H9 (cell line): ENCODE data around the gene OR4S2. TPM values are rescaled to one million over a fixed set of nuclear protein-coding genes. Genes with fewer than 3 reads are reported as not detected.

Source experiments
- DNase-seq: peaks from one replicate; pipeline ENCODE4 v3.0.0-alpha.2; 2017
- H2AFZ ChIP-seq: one replicate; pipeline ENCODE4 v1.6.1; 2013; ENCODE audit warnings: mild to moderate bottlenecking, low read length, control low read depth, moderate library complexity
- H2AK5ac ChIP-seq: 2 replicates; pipeline ENCODE4 v1.6.1; 2013; ENCODE audit warnings: low read length, control low read depth, mixed read lengths; ENCODE audit not compliant: insufficient read length
- H2BK120ac ChIP-seq: one replicate; pipeline ENCODE4 v1.6.1; 2013; ENCODE audit warnings: low read depth, mild to moderate bottlenecking, low read length, control low read depth, inconsistent platforms; ENCODE audit not compliant: poor library complexity, severe bottlenecking
- H2BK12ac ChIP-seq: 2 replicates; pipeline ENCODE4 v1.6.1; 2013; ENCODE audit warnings: low read length, control low read depth, mixed read lengths, low read depth; ENCODE audit not compliant: insufficient read length
- H2BK15ac ChIP-seq: 2 replicates; pipeline ENCODE4 v1.6.1; 2013; ENCODE audit warnings: low read depth, low read length, control low read depth
- H2BK20ac ChIP-seq: one replicate; pipeline ENCODE4 v1.6.1; 2013; ENCODE audit warnings: low read depth, mild to moderate bottlenecking, low read length, control low read depth, inconsistent platforms; ENCODE audit not compliant: poor library complexity, severe bottlenecking
- H2BK5ac ChIP-seq: 2 replicates; pipeline ENCODE4 v1.6.1; 2013; ENCODE audit warnings: low read length, control low read depth, mixed read lengths; ENCODE audit not compliant: insufficient read length
- H3K14ac ChIP-seq: 2 replicates; pipeline ENCODE4 v1.6.1; 2013; ENCODE audit warnings: low read length, control low read depth; ENCODE audit not compliant: insufficient read depth
- H3K18ac ChIP-seq: 2 replicates; pipeline ENCODE4 v1.6.1; 2013; ENCODE audit warnings: low read depth, mild to moderate bottlenecking, mixed read lengths, low read length, control low read depth; ENCODE audit not compliant: insufficient read length
- H3K23ac ChIP-seq: 2 replicates; pipeline ENCODE4 v1.6.1; 2013; ENCODE audit warnings: low read length, control low read depth, mixed read lengths, low read depth; ENCODE audit not compliant: insufficient read length
- H3K23me2 ChIP-seq: 2 replicates; pipeline ENCODE4 v1.6.1; 2013; ENCODE audit warnings: low read depth, mild to moderate bottlenecking, mixed read lengths, low read length, control low read depth; ENCODE audit not compliant: insufficient read length, poor library complexity, severe bottlenecking
- H3K27ac ChIP-seq: 2 replicates; pipeline ENCODE4 v1.5.1; 2013; ENCODE audit warnings: low read length, control low read depth, mixed read lengths, low read depth; ENCODE audit not compliant: insufficient read length
- H3K27me3 ChIP-seq: 2 replicates; pipeline ENCODE4 v1.6.1; 2013; ENCODE audit warnings: low read length, control low read depth, inconsistent platforms; ENCODE audit not compliant: insufficient read depth
- H3K4ac ChIP-seq: 2 replicates; pipeline ENCODE4 v1.6.1; 2013; ENCODE audit warnings: low read depth, mild to moderate bottlenecking, control low read depth, inconsistent platforms, low read length, moderate library complexity
- H3K4me1 ChIP-seq: 2 replicates; pipeline ENCODE4 v1.6.1; 2013; ENCODE audit warnings: low read length, control low read depth, inconsistent platforms; ENCODE audit not compliant: insufficient read depth
- H3K4me2 ChIP-seq: 2 replicates; pipeline ENCODE4 v1.6.1; 2013; ENCODE audit warnings: low read length, control low read depth, mixed read lengths; ENCODE audit not compliant: insufficient read length, insufficient read depth
- H3K56ac ChIP-seq: 2 replicates; pipeline ENCODE4 v1.6.1; 2013; ENCODE audit warnings: low read depth, mild to moderate bottlenecking, mixed read lengths, low read length, control low read depth; ENCODE audit not compliant: insufficient read length
- H3K79me1 ChIP-seq: 2 replicates; pipeline ENCODE4 v1.6.1; 2013; ENCODE audit warnings: low read depth, mild to moderate bottlenecking, moderate library complexity, low read length, control low read depth, inconsistent platforms; ENCODE audit not compliant: insufficient read depth, poor library complexity, severe bottlenecking
- H3K79me2 ChIP-seq: 2 replicates; pipeline ENCODE4 v1.6.1; 2013; ENCODE audit warnings: low read length, control low read depth, inconsistent platforms; ENCODE audit not compliant: insufficient read depth
- H3K9ac ChIP-seq: 2 replicates; pipeline ENCODE4 v1.6.1; 2013; ENCODE audit warnings: low read length, control low read depth, mixed read lengths; ENCODE audit not compliant: insufficient read length; ENCODE audit errors: extremely low read depth
- H3K9me3 ChIP-seq: one replicate; pipeline ENCODE4 v1.6.1; 2013; ENCODE audit warnings: low read depth, low read length, inconsistent platforms; ENCODE audit not compliant: control insufficient read depth
- H3T11ph ChIP-seq: one replicate; pipeline ENCODE4 v1.6.1; 2013; ENCODE audit warnings: mild to moderate bottlenecking, low read length, control low read depth, inconsistent platforms
- H4K20me1 ChIP-seq: one replicate; pipeline ENCODE4 v1.6.1; 2013; ENCODE audit not compliant: control insufficient read depth, insufficient read length, insufficient read depth
- H4K5ac ChIP-seq: 2 replicates; pipeline ENCODE4 v1.6.1; 2013; ENCODE audit warnings: low read depth, mild to moderate bottlenecking, mixed read lengths, low read length, control low read depth; ENCODE audit not compliant: insufficient read length
- H4K8ac ChIP-seq: replicated peaks from 2 replicates; pipeline ENCODE4 v1.6.1; 2013; ENCODE audit warnings: low read length, control low read depth, mixed read lengths, low read depth; ENCODE audit not compliant: insufficient read length
- H4K91ac ChIP-seq: 2 replicates; pipeline ENCODE4 v1.6.1; 2013; ENCODE audit warnings: low read depth, mild to moderate bottlenecking, moderate library complexity, mixed read lengths, low read length, control low read depth; ENCODE audit not compliant: insufficient read length
- H3K27ac Mint-ChIP-seq, 3 experiments: 2 replicates in 2 of 3; 3 replicates in 1 of 3; pipeline ENCODE4 v1.8.0; 2020 to 2021; ENCODE audit warnings: mixed read lengths in 3 of 3, mild to moderate bottlenecking in 1 of 3, moderate library complexity in 1 of 3
- H3K27me3 Mint-ChIP-seq: 2 replicates; pipeline ENCODE4 v1.8.0; 2021; ENCODE audit warnings: low read depth, mild to moderate bottlenecking, moderate library complexity, mixed read lengths
- H3K36me3 Mint-ChIP-seq, 3 experiments: 2 replicates in 2 of 3; 3 replicates in 1 of 3; pipeline ENCODE4 v1.8.0; 2020 to 2021; ENCODE audit warnings: low read depth in 3 of 3, mixed read lengths in 3 of 3; ENCODE audit not compliant: insufficient read depth in 1 of 3
- H3K4me1 Mint-ChIP-seq, 2 experiments: 2 replicates each; pipeline ENCODE4 v1.8.0; 2020; ENCODE audit warnings: mixed read lengths in 2 of 2
- H3K4me3 Mint-ChIP-seq, 2 experiments: 2 replicates in 1 of 2; 3 replicates in 1 of 2; pipeline ENCODE4 v1.8.0; 2020 to 2021; ENCODE audit warnings: mild to moderate bottlenecking in 2 of 2, mixed read lengths in 2 of 2, moderate library complexity in 1 of 2
- H3K9me3 Mint-ChIP-seq, 2 experiments: 2 replicates in 1 of 2; 3 replicates in 1 of 2; pipeline ENCODE4 v1.8.0; 2020; ENCODE audit warnings: mild to moderate bottlenecking in 2 of 2, mixed read lengths in 2 of 2, moderate library complexity in 1 of 2
- WGBS: extraction: QIAGEN DNeasy Blood & Tissue Kit; methylation state at CpG from one replicate; pipeline ENCODE4 v1.1.7; 2013; ENCODE audit warnings: missing lambda C conversion rate, low lambda C conversion rate, mixed read lengths; ENCODE audit not compliant: insufficient read length; ENCODE audit errors: extremely low coverage; 5-methylcytosine and 5-hydroxymethylcytosine counted together
- total RNA-seq: library from RNA; stranded (reverse); gene quantifications from 2 replicates; pipeline ENCODE4 v1.2.1, GENCODE V29; 2021
- TF ChIP-seq, protein P1 (sequence below): fragments of 200-600 bp; sonication (generic); conservative IDR thresholded peaks from 3 replicates; pipeline ENCODE4 v1.8.0; 2021; ENCODE audit warnings: antibody characterized with exemption, mild to moderate bottlenecking

Gene OR4S2
- total RNA-seq, 1 experiment from 2014 or later, result not detected

DNA sequence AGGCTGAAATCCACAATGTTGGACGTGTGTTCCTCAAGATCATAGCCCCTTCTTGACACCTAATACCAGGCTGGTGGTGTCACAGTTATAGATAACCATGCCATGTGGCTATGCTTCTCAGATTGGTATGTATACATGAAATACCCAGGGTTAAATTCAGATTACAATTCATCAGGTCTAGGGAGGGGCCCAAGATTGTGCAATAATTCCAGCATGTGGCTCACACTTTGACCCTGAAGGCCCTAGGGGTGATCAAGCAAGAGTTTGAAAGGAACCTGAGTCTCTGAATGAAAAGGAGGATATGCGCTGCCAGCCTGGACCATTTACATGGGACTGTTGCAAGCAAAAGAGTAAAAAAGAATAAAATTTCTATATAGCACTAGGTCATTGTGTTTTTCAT is 21.2 kb downstream of the OR4S2 start:
- Histone ChIP-seq H3K14ac (no peak overlapping the region), H3K79me2 (no peaks in the 10 kb centered on the region), H4K8ac (no peak overlapping the region), H2BK20ac (no peak overlapping the region), H3K27me3 (no peaks in the 10 kb centered on the region), H4K20me1 (no peaks in the 10 kb centered on the region), H3K79me1 (no peaks in the 10 kb centered on the region), H3T11ph (no peak overlapping the region), H3K18ac (no peak overlapping the region), H3K9me3 (peaks cover 54% of the 10 kb centered on the region), H3K4ac (no peak overlapping the region), H4K5ac (no peak overlapping the region), H3K27ac (no peak overlapping the region), H2BK120ac (no peak overlapping the region), H2BK5ac (no peak overlapping the region), H2BK12ac (no peak overlapping the region), H2AFZ (no peak overlapping the region), H3K4me2 (no peak overlapping the region), H3K9ac (no peak overlapping the region), H3K56ac (no peak overlapping the region), H4K91ac (no peak overlapping the region), H2BK15ac (no peak overlapping the region), H3K23me2 (no peaks in the 10 kb centered on the region), H2AK5ac (no peak overlapping the region), H3K4me1 (no peaks in the 10 kb centered on the region), H3K23ac (no peak overlapping the region)
- no CpG with 5 or more reads among the region's 2 CpGs for WGBS
- Mint-ChIP-seq H3K36me3 (peaks cover 0 to 9% (median 5%) of the 10 kb centered on the region in 3 experiments; a peak in 5 of 7 replicates), H3K9me3 (peaks cover 54 to 58% of the 10 kb centered on the region in 2 experiments), H3K4me3 (no peak overlapping the region), H3K27me3 (no peaks in the 10 kb centered on the region), H3K27ac (no peak overlapping the region), H3K4me1 (no peaks in the 10 kb centered on the region)
- TF ChIP-seq, protein P1, sequence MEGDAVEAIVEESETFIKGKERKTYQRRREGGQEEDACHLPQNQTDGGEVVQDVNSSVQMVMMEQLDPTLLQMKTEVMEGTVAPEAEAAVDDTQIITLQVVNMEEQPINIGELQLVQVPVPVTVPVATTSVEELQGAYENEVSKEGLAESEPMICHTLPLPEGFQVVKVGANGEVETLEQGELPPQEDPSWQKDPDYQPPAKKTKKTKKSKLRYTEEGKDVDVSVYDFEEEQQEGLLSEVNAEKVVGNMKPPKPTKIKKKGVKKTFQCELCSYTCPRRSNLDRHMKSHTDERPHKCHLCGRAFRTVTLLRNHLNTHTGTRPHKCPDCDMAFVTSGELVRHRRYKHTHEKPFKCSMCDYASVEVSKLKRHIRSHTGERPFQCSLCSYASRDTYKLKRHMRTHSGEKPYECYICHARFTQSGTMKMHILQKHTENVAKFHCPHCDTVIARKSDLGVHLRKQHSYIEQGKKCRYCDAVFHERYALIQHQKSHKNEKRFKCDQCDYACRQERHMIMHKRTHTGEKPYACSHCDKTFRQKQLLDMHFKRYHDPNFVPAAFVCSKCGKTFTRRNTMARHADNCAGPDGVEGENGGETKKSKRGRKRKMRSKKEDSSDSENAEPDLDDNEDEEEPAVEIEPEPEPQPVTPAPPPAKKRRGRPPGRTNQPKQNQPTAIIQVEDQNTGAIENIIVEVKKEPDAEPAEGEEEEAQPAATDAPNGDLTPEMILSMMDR, result no peak
- DNase-seq, result no peak
